RWPE1 (cell line): ENCODE results near the gene SLC25A25.

Source experiments
- CTCF ChIA-PET: fragments of 350-600 bp; sonication (Branson Sonifier 250); formaldehyde crosslinking; extraction: SDS; loops from one replicate; lab custom pipeline; 2021; lab: Yijun Ruan, JAX
- POLR2A ChIA-PET: fragments of 400-600 bp; formaldehyde crosslinking; extraction: SDS; loops from one replicate; lab custom pipeline; 2020; ENCODE audit warnings: antibody characterized with exemption; ENCODE audit not compliant: low non-redundant PET; lab: Yijun Ruan, JAX
- DNase-seq: peaks from one replicate; pipeline ENCODE4 v3.0.0; 2012; ENCODE audit warnings: low spot score
- H3K27ac ChIP-seq: fragments of 450-650 bp; 2 replicates; pipeline ENCODE4 v1.5.1; 2017
- CTCF ChIP-seq: fragments of 450-650 bp; conservative IDR thresholded peaks from 2 replicates; pipeline ENCODE4 v1.5.1; 2017; ENCODE audit warnings: low read depth, mild to moderate bottlenecking

SLC25A25 gene

GRCh38 chr9:128072144-128073021, 4.4 kb downstream of the SLC25A25 start:
- ChIA-PET CTCF (interaction anchor here (0.9 to 2.0 kb wide), 2 partner anchors 11 to 45 kb away, joined by 3 to 12 read pairs; no protein-coding TSS in a partner anchor), POLR2A (interaction anchor here (0.6 kb wide), 1 partner anchor 54 kb away, joined by 6 read pairs; no protein-coding TSS in a partner anchor)
- TF ChIP-seq CTCF: no peak
- H3K27ac ChIP-seq: peak overlapping the region; percentile 49; the same call in 1 of the 2 replicates
- no peak for DNase-seq

GRCh38 chr9:128073253-128073886, 5.3 kb downstream of the SLC25A25 start:
- POLR2A ChIA-PET: interaction anchor here (0.6 kb wide), 1 partner anchor 53 kb away, joined by 6 read pairs; no protein-coding TSS in a partner anchor
- DNase-seq: no peak
- CTCF ChIA-PET: interaction anchor here (0.9 to 2.0 kb wide), 2 partner anchors 10 to 44 kb away, joined by 3 to 12 read pairs; no protein-coding TSS in a partner anchor
- no peak overlapping the region for H3K27ac ChIP-seq
- no peak for TF ChIP-seq CTCF

DNA sequence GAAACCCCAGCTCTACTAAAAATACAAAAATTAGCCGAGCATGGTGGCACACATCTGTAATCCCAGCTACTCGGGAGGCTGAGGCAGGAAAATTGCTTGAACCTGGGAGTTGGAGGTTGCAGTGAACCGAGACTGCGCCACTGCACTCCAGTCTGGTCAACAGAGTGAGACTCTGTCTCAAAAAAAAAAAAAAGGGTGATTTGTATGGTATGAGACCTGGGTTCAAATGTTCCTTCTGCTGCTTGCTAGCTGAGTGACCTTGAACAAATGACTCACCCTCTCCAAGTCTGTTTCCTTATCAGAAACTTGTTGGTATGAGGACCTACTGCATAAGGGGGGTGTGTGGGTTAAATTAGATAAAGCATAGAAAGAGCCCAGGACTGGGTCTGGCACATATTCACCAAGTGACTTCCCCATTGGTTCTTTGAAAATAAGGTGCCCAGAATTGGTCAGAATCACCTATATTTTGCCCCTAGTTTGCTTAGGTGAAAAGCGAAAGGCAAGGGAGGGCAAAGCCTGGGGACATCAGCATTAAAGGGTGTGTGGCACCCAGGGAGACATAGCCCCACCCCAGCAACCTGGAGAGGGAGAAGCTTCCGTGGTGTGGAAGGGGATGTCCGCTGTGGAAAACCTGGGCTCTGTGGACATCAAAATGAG, 9.9 kb downstream of the SLC25A25 start:
- DNase-seq: no peak
- POLR2A ChIA-PET: no interaction called here

GRCh38 chr9:128078504-128079434, 10.7 kb downstream of the SLC25A25 start:
- peak overlapping the region; percentile 57 for H3K27ac ChIP-seq
- no peak for TF ChIP-seq CTCF
- POLR2A ChIA-PET: no interaction called here
- peak; percentile 62 for DNase-seq
- CTCF ChIA-PET: interaction anchor here (0.7 kb wide), 1 partner anchor 36 kb away, joined by 3 read pairs; no protein-coding TSS in a partner anchor

More for the DNA sequence above, 9.9 kb downstream of the SLC25A25 start:
- peak overlapping the region; percentile 57 for H3K27ac ChIP-seq
- CTCF ChIA-PET: interaction anchor here (0.7 kb wide), 1 partner anchor 37 kb away, joined by 3 read pairs; no protein-coding TSS in a partner anchor
- TF ChIP-seq CTCF: no peak

- no peak overlapping the region for H3K27ac ChIP-seq
- DNase-seq: no peak
- TF ChIP-seq CTCF: no peak
- POLR2A ChIA-PET: interaction anchor here (0.7 kb wide), 1 partner anchor 11 kb away, joined by 5 read pairs; no protein-coding TSS in a partner anchor
- CTCF ChIA-PET: interaction anchor here (0.5 to 0.7 kb wide), 4 partner anchors 30 to 324 kb away, joined by 3 read pairs; no protein-coding TSS in a partner anchor
Observed at GRCh38 chr9:128080206-128080605, 12.2 kb downstream of the SLC25A25 start.
